ENCODE data around the gene BPIFA3.

Gene BPIFA3

GRCh38 chr20:33275871-33276270 lies 58.7 kb downstream of the BPIFA3 start:
- in situ Hi-C loops (cut with HindIII; ENCODE audit: low pct_unique_long_range_greater_than_20kb, low sequenced_read_pairs), result no loop called here
- DNase-seq (ENCODE audit: low read depth in 1 of 2, low spot score in 1 of 2), result no peak
- no peak for TF ChIP-seq JUND (IDR thresholded peaks at IDR 0.05; ENCODE audit: low read depth)

GRCh38 chr20:33276303-33277113 lies 59.4 kb downstream of the BPIFA3 start:
- no peak for DNase-seq (ENCODE audit: low read depth in 1 of 2, low spot score in 1 of 2)
- no peak for TF ChIP-seq JUND (IDR thresholded peaks at IDR 0.05; ENCODE audit: low read depth)
- in situ Hi-C loops (cut with HindIII; ENCODE audit: low pct_unique_long_range_greater_than_20kb, low sequenced_read_pairs), result no loop called here

Measured in T47D (cell line).